Heart left ventricle (tissue), 13 donors: ENCODE measurements around the gene SPATA3.

Experiments used
- POLR2A ChIP-seq, 2 donors: fragments of 450-650 bp; IDR thresholded peaks; one replicate each; pipeline ENCODE4 v1.6.1; 2017; ENCODE audit warnings: antibody characterized with exemption in 2 of 2, mild to moderate bottlenecking in 2 of 2, moderate library complexity in 2 of 2
- TF ChIP-seq, protein P1 (sequence below), 12 donors: fragments of 200-600 bp; sonication (generic) in 4 of 12; IDR thresholded peaks; one replicate each; pipeline versions ENCODE4 v1.5.0 to v1.8.0; 2018 to 2022; ENCODE audit warnings: antibody characterized with exemption in 12 of 12, mild to moderate bottlenecking in 5 of 12
- donor health status: ischemic (EF 13 %, LVEDD 7.1; RV severe dilation, severe dysfunction).
- donor health status: DM: no; HTN: yes; CAD: no.
- donor health status: DM: no; HTN: no; CAD: no.
- donor health status: ischemic (EF 25% LVEDD 6.9; RV normal size, moderate dysfunction).
- donor health status: ischemic (EF 25% LVEDD 5.7; RV mildly dilated, moderate dysfunction).
- donor health status: ischemic (EF 35%, LVEDD 5.7; RV mildly dilated, moderate dysfunction).
- donor health status: nonischemic (EF 11% LVEDD 7.7; RV severe dilation, severe dysfunction).
- donor health status: DM: yes; HTN: yes; CAD: no.
- donor health status: PGD.
- donor health status: ischemic (EF 29% LVEDD 5.4; RV normal size, mild dysfunction).
- donor health status: nonischemic (EF 23%, LVEDD 6.1; RV moderate dilation, normal function).

DNA sequence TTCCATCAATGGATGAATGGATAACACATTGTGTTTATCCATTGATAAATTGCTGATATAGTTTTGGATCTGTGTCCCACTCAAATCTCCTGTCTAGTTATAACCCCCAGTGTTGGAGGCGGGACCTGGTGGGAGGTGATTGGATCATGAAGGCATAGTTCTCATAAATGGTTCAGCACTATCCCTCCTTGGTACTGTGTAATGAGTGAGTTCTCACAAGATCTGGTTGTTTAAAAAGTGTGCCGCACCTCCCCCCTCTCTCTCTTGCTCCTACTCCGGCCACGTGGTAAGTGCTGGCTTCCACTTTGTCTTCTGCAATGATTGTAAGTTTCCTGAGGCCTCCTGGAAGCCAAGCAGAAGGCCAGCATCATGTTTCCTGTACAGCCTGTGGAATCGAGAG, 23.9 kb upstream of the SPATA3 start:
- TF ChIP-seq, protein P1, sequence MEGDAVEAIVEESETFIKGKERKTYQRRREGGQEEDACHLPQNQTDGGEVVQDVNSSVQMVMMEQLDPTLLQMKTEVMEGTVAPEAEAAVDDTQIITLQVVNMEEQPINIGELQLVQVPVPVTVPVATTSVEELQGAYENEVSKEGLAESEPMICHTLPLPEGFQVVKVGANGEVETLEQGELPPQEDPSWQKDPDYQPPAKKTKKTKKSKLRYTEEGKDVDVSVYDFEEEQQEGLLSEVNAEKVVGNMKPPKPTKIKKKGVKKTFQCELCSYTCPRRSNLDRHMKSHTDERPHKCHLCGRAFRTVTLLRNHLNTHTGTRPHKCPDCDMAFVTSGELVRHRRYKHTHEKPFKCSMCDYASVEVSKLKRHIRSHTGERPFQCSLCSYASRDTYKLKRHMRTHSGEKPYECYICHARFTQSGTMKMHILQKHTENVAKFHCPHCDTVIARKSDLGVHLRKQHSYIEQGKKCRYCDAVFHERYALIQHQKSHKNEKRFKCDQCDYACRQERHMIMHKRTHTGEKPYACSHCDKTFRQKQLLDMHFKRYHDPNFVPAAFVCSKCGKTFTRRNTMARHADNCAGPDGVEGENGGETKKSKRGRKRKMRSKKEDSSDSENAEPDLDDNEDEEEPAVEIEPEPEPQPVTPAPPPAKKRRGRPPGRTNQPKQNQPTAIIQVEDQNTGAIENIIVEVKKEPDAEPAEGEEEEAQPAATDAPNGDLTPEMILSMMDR (IDR thresholded peaks at IDR 0.05): no peak
- no peak for TF ChIP-seq POLR2A (IDR thresholded peaks at IDR 0.05)
